ENCODE results near the gene METRN.

The METRN gene

GRCh38 chr16:722835-723633, 8.1 kb downstream of the METRN start:
- DNase-seq (ENCODE audit: low spot score), result no peak
- peaks cover 3% of the 10 kb centered on the region for H3K4me1 ChIP-seq (ENCODE audit: insufficient read depth, poor library complexity, severe bottlenecking)
- no peak overlapping the region for H3K4me3 ChIP-seq (ENCODE audit: severe bottlenecking)
- no peaks in the 10 kb centered on the region for H3K9me3 ChIP-seq (ENCODE audit: severe bottlenecking)
- no peak for ATAC-seq (ENCODE audit: low read depth)
- no peak overlapping the region for H3K27ac ChIP-seq (ENCODE audit: poor library complexity, severe bottlenecking)
- H3K36me3 ChIP-seq (ENCODE audit: low read depth), result no peaks in the 10 kb centered on the region
- no peak for TF ChIP-seq CTCF (IDR thresholded peaks at IDR 0.05; ENCODE audit: poor library complexity, severe bottlenecking)
- no peaks in the 10 kb centered on the region for H3K27me3 ChIP-seq (ENCODE audit: insufficient read depth, poor library complexity, severe bottlenecking)

- ATAC-seq (ENCODE audit: low read depth) (no peak), DNase-seq (ENCODE audit: low spot score) (no peak)
- Histone ChIP-seq H3K4me1 (ENCODE audit: insufficient read depth, poor library complexity, severe bottlenecking) (peaks cover 3% of the 10 kb centered on the region), H3K9me3 (ENCODE audit: severe bottlenecking) (no peaks in the 10 kb centered on the region), H3K36me3 (ENCODE audit: low read depth) (no peaks in the 10 kb centered on the region), H3K4me3 (ENCODE audit: severe bottlenecking) (no peak overlapping the region), H3K27ac (ENCODE audit: poor library complexity, severe bottlenecking) (no peak overlapping the region), H3K27me3 (ENCODE audit: insufficient read depth, poor library complexity, severe bottlenecking) (no peaks in the 10 kb centered on the region)
- TF ChIP-seq CTCF (IDR thresholded peaks at IDR 0.05; ENCODE audit: poor library complexity, severe bottlenecking), result no peak
Measured at GRCh38 chr16:723695-724094, 8.8 kb downstream of the METRN start.

- no peak for TF ChIP-seq CTCF (IDR thresholded peaks at IDR 0.05; ENCODE audit: poor library complexity, severe bottlenecking)
- ATAC-seq (ENCODE audit: low read depth), result no peak
- no peak overlapping the region for H3K27ac ChIP-seq (ENCODE audit: poor library complexity, severe bottlenecking)
- H3K27me3 ChIP-seq (ENCODE audit: insufficient read depth, poor library complexity, severe bottlenecking), result no peaks in the 10 kb centered on the region
- peaks cover 3% of the 10 kb centered on the region for H3K4me1 ChIP-seq (ENCODE audit: insufficient read depth, poor library complexity, severe bottlenecking)
- no peak for DNase-seq (ENCODE audit: low spot score)
- H3K9me3 ChIP-seq (ENCODE audit: severe bottlenecking), result no peaks in the 10 kb centered on the region
- H3K36me3 ChIP-seq (ENCODE audit: low read depth), result no peaks in the 10 kb centered on the region
- no peak overlapping the region for H3K4me3 ChIP-seq (ENCODE audit: severe bottlenecking)
Measured at GRCh38 chr16:724188-725040, 9.5 kb downstream of the METRN start.

- H3K27ac ChIP-seq (ENCODE audit: poor library complexity, severe bottlenecking), result no peak overlapping the region
- TF ChIP-seq CTCF (IDR thresholded peaks at IDR 0.05; ENCODE audit: poor library complexity, severe bottlenecking), result no peak
- peaks cover 1% of the 10 kb centered on the region for H3K4me1 ChIP-seq (ENCODE audit: insufficient read depth, poor library complexity, severe bottlenecking)
- ATAC-seq (ENCODE audit: low read depth) (no peak), DNase-seq (ENCODE audit: low spot score) (no peak)
- H3K4me3 ChIP-seq (ENCODE audit: severe bottlenecking), result no peak overlapping the region
- no peaks in the 10 kb centered on the region for H3K27me3 ChIP-seq (ENCODE audit: insufficient read depth, poor library complexity, severe bottlenecking)
- H3K36me3 ChIP-seq (ENCODE audit: low read depth), result no peaks in the 10 kb centered on the region
- H3K9me3 ChIP-seq (ENCODE audit: severe bottlenecking), result no peaks in the 10 kb centered on the region
Measured at GRCh38 chr16:725041-725376, 10.1 kb downstream of the METRN start.
